GM21515 (cell line): ENCODE results near the gene TRIM24.

Source experiments
- ATAC-seq: cut with Tn5 transposase; IDR thresholded peaks from one replicate; pipeline ENCODE4 v1.9.1; 2021; ENCODE audit not compliant: unreplicated experiment

TRIM24 gene

GRCh38 chr7:138538518-138538917 is 78.5 kb downstream of the TRIM24 start:
- no peak for ATAC-seq

- no peak for ATAC-seq
Measured at GRCh38 chr7:138538997-138539644, 79.1 kb downstream of the TRIM24 start.

- peak; percentile 90 for ATAC-seq
Measured at GRCh38 chr7:138542183-138542582, 82.1 kb downstream of the TRIM24 start.

GRCh38 chr7:138543739-138544138 is 83.7 kb downstream of the TRIM24 start:
- no peak for ATAC-seq

- no peak for ATAC-seq
Measured at GRCh38 chr7:138545123-138545522, 85.1 kb downstream of the TRIM24 start.

GRCh38 chr7:138546064-138546619 is 86.1 kb downstream of the TRIM24 start:
- no peak for ATAC-seq

GRCh38 chr7:138546829-138547228 is 86.8 kb downstream of the TRIM24 start:
- ATAC-seq: no peak

GRCh38 chr7:138549082-138549481 is 89.0 kb downstream of the TRIM24 start:
- no peak for ATAC-seq

- no peak for ATAC-seq
Measured at GRCh38 chr7:138550337-138550736, 90.3 kb downstream of the TRIM24 start.

GRCh38 chr7:138551102-138551501 is 91.0 kb downstream of the TRIM24 start:
- ATAC-seq: no peak

- ATAC-seq: no peak
Measured at GRCh38 chr7:138553805-138554204, 93.7 kb downstream of the TRIM24 start.

GRCh38 chr7:138554674-138555073 is 94.6 kb downstream of the TRIM24 start:
- no peak for ATAC-seq

GRCh38 chr7:138555684-138556083 is 95.6 kb downstream of the TRIM24 start:
- ATAC-seq: no peak

GRCh38 chr7:138556771-138557484 is 96.9 kb downstream of the TRIM24 start:
- no peak for ATAC-seq

- no peak for ATAC-seq
Measured at GRCh38 chr7:138559448-138559847, 99.4 kb downstream of the TRIM24 start.

GRCh38 chr7:138563808-138564207 is 103.7 kb downstream of the TRIM24 start:
- ATAC-seq: no peak

- no peak for ATAC-seq
Measured at GRCh38 chr7:138564365-138564764, 104.3 kb downstream of the TRIM24 start.

GRCh38 chr7:138565071-138565450 is 105.0 kb downstream of the TRIM24 start:
- ATAC-seq: no peak

- ATAC-seq: no peak
Measured at GRCh38 chr7:138565451-138566114, 105.5 kb downstream of the TRIM24 start.

- ATAC-seq: no peak
Measured at GRCh38 chr7:138568655-138569054, 108.6 kb downstream of the TRIM24 start.

GRCh38 chr7:138569418-138569817 is 109.4 kb downstream of the TRIM24 start:
- no peak for ATAC-seq

GRCh38 chr7:138570715-138571114 is 110.7 kb downstream of the TRIM24 start:
- no peak for ATAC-seq
